Natural killer cell (primary cell): Measurements from ENCODE around the gene CDHR3. TPM values are rescaled to one million over a fixed set of nuclear protein-coding genes. Genes with fewer than 3 reads are reported as not detected.

ENCODE experiments used
- ATAC-seq, 3 donors: fragments of 150-1000 bp in 2 of 3; fragments of 200-7000 bp in 1 of 3; cut with Tn5 transposase; 1 replicate in 1 of 3; 2 replicates in 2 of 3; pipeline ENCODE4 v1.10.0; 2021; ENCODE audit warnings: mild to moderate bottlenecking in 2 of 3, moderate library complexity in 2 of 3
- DNase-seq, 2 donors: peaks; one replicate each; pipeline versions ENCODE4 v3.0.0 to v3.0.0-alpha.2; 2013 to 2021; ENCODE audit warnings: mixed read lengths in 1 of 2
- H3K27ac ChIP-seq: one replicate; pipeline ENCODE4 v1.5.1; 2013; ENCODE audit warnings: mild to moderate bottlenecking, low read length
- H3K27me3 ChIP-seq: one replicate; pipeline ENCODE4 v1.6.1; 2013; ENCODE audit warnings: low read length; ENCODE audit not compliant: control insufficient read depth, insufficient read depth
- H3K36me3 ChIP-seq: one replicate; pipeline ENCODE4 v1.6.1; 2013; ENCODE audit warnings: low read length; ENCODE audit not compliant: control insufficient read depth, insufficient read depth
- H3K4me1 ChIP-seq: one replicate; pipeline ENCODE4 v1.6.1; 2013; ENCODE audit warnings: low read length; ENCODE audit not compliant: control insufficient read depth, insufficient read depth
- H3K4me3 ChIP-seq: one replicate; pipeline ENCODE4 v1.5.1; 2013; ENCODE audit warnings: low read length
- H3K9me3 ChIP-seq: one replicate; pipeline ENCODE4 v1.6.1; 2013; ENCODE audit warnings: low read length; ENCODE audit not compliant: control insufficient read depth, insufficient read depth
- H3K27ac Mint-ChIP-seq, 2 donors: one replicate each; pipeline ENCODE4 v1.8.0; 2022; ENCODE audit warnings: mild to moderate bottlenecking in 2 of 2, mixed read lengths in 2 of 2, moderate library complexity in 1 of 2
- H3K27me3 Mint-ChIP-seq, 2 donors: one replicate each; pipeline ENCODE4 v1.8.0; 2022; ENCODE audit warnings: low read depth in 2 of 2, mixed read lengths in 2 of 2
- H3K36me3 Mint-ChIP-seq: one replicate; pipeline ENCODE4 v1.8.0; 2022; ENCODE audit warnings: mixed read lengths
- H3K4me1 Mint-ChIP-seq, 2 donors: one replicate each; pipeline ENCODE4 v1.8.0; 2022; ENCODE audit warnings: mixed read lengths in 2 of 2
- H3K4me3 Mint-ChIP-seq: one replicate; pipeline ENCODE4 v1.8.0; 2022; ENCODE audit warnings: mild to moderate bottlenecking, moderate library complexity, mixed read lengths
- H3K9me3 Mint-ChIP-seq, 2 donors: one replicate each; pipeline ENCODE4 v1.8.0; 2022; ENCODE audit warnings: mixed read lengths in 2 of 2
- CTCF ChIP-seq: fragments of 200-600 bp; IDR thresholded peaks from one replicate; pipeline ENCODE4 v1.8.0; 2022; ENCODE audit warnings: antibody characterized with exemption
- WGBS: methylation state at CpG from one replicate; pipeline ENCODE4 v1.1.7; 2013; ENCODE audit warnings: missing lambda C conversion rate; ENCODE audit not compliant: insufficient coverage; 5-methylcytosine and 5-hydroxymethylcytosine counted together
- intact Hi-C: fragments of 100-400 bp; cut with micrococcal nuclease; formaldehyde crosslinking; loops from one replicate; pipeline ENCODE4 v1.14.2; 2022
- total RNA-seq, 4 donors: library from RNA; stranded (reverse); fragments of 120-200 nt in 1 of 4; gene quantifications; one replicate each; pipeline versions ENCODE4 v1.2.3 to v1.2.4, GENCODE V29; 2013 to 2022

Gene CDHR3
- total RNA-seq, 3 donors from 2014 or later (not counting 1 experiment from before 2014, with no cell fraction given) = 9.2 to 12.4 (median 10.2) TPM

GRCh38 chr7:105931179-105931578, 31.9 kb upstream of the CDHR3 start:
- 63% methylated on average over 2 of the region's 4 CpGs for WGBS
- Histone ChIP-seq H3K4me3 (no peak overlapping the region), H3K4me1 (no peaks in the 10 kb centered on the region), H3K27ac (no peak overlapping the region), H3K27me3 (no peaks in the 10 kb centered on the region), H3K36me3 (no peaks in the 10 kb centered on the region), H3K9me3 (no peaks in the 10 kb centered on the region)
- no peak for TF ChIP-seq CTCF
- no peaks in the 10 kb centered on the region for H3K9me3 Mint-ChIP-seq
- ATAC-seq (no peak), DNase-seq (no peak)
- H3K4me3 Mint-ChIP-seq = no peak overlapping the region
- H3K36me3 Mint-ChIP-seq = no peaks in the 10 kb centered on the region
- peaks cover 11 to 13% of the 10 kb centered on the region in 2 donors for H3K4me1 Mint-ChIP-seq
- H3K27ac Mint-ChIP-seq = no peak overlapping the region
- H3K27me3 Mint-ChIP-seq = peaks cover 0 to 3% of the 10 kb centered on the region in 2 donors
- intact Hi-C loops = no loop called here

- no peaks in the 10 kb centered on the region for H3K9me3 ChIP-seq
- H3K36me3 Mint-ChIP-seq = no peaks in the 10 kb centered on the region
- H3K27me3 Mint-ChIP-seq = peaks cover 0 to 3% of the 10 kb centered on the region in 2 donors
- DNase-seq (no peak), ATAC-seq (no peak)
- H3K9me3 Mint-ChIP-seq = no peaks in the 10 kb centered on the region
- H3K27ac Mint-ChIP-seq = no peak overlapping the region
- peaks cover 11 to 13% of the 10 kb centered on the region in 2 donors for H3K4me1 Mint-ChIP-seq
- 87% methylated on average over 7 of the region's 8 CpGs for WGBS
- no peak overlapping the region for H3K27ac ChIP-seq
- no peaks in the 10 kb centered on the region for H3K27me3 ChIP-seq
- no peaks in the 10 kb centered on the region for H3K4me1 ChIP-seq
- TF ChIP-seq CTCF = no peak
- no peak overlapping the region for H3K4me3 ChIP-seq
- intact Hi-C loops = no loop called here
- H3K36me3 ChIP-seq = no peaks in the 10 kb centered on the region
- no peak overlapping the region for H3K4me3 Mint-ChIP-seq
These were observed 30.1 kb upstream of the CDHR3 start for GRCh38 chr7:105932835-105933477.

GRCh38 chr7:105934572-105935185, 28.4 kb upstream of the CDHR3 start:
- Mint-ChIP-seq H3K4me1 (peaks cover 11 to 13% of the 10 kb centered on the region in 2 donors), H3K9me3 (no peaks in the 10 kb centered on the region), H3K36me3 (no peaks in the 10 kb centered on the region), H3K27me3 (peaks cover 0 to 3% of the 10 kb centered on the region in 2 donors), H3K27ac (peak overlapping the region in 1 of 2 donors; percentile 53), H3K4me3 (no peak overlapping the region)
- no peak for TF ChIP-seq CTCF
- DNase-seq = peak in 1 of 2 donors; percentile 39
- 62% methylated on average over 5 of the region's 7 CpGs for WGBS
- Histone ChIP-seq H3K4me1 (no peaks in the 10 kb centered on the region), H3K9me3 (no peaks in the 10 kb centered on the region), H3K36me3 (no peaks in the 10 kb centered on the region), H3K27ac (no peak overlapping the region), H3K4me3 (no peak overlapping the region), H3K27me3 (no peaks in the 10 kb centered on the region)
- peak in 1 of 3 donors; percentile 46 for ATAC-seq
- intact Hi-C loops = no loop called here
